ENCODE results near the gene SNAI3. TPM values are rescaled to one million over a fixed set of nuclear protein-coding genes. Genes with fewer than 3 reads are reported as not detected.

The SNAI3 gene
- total and polyA plus RNA-seq, 2 of the 8 experiments (the other 6 are each of a cell fraction or from before 2014, with no cell fraction given): 8.5 to 13.3 TPM

GRCh38 chr16:88662843-88663606 is 23.3 kb downstream of the SNAI3 start, which contains the start of gene MVD (continued):
- TF ChIP-seq ATF2 (IDR thresholded peaks at IDR 0.05; ENCODE audit: low read length): no peak
- TF ChIP-seq POLR2AphosphoS5 (IDR thresholded peaks at IDR 0.05; ENCODE audit: low read depth, low read length): peak; percentile 70
- no peak for TF ChIP-seq EGR1 (IDR thresholded peaks at IDR 0.05; ENCODE audit: borderline replicate concordance, low read depth, low read length)
- no peak for TF ChIP-seq GTF2F1 (IDR thresholded peaks at IDR 0.05; ENCODE audit: borderline replicate concordance, low read depth, low read length)
- no peak for TF ChIP-seq MAFK (IDR thresholded peaks at IDR 0.05; ENCODE audit: low read depth, low read length)
- TF ChIP-seq CHD2 (IDR thresholded peaks at IDR 0.05; ENCODE audit: low read length): peak; percentile 69
- TF ChIP-seq ASH2L (IDR thresholded peaks at IDR 0.05; ENCODE audit: low read length): peak; percentile 94
- peak; percentile 88 for TF ChIP-seq TBP (IDR thresholded peaks at IDR 0.05; ENCODE audit: low read depth, low read length)
- TF ChIP-seq HDAC6 (IDR thresholded peaks at IDR 0.05; ENCODE audit: low read depth, low read length): no peak
- peak; percentile 81 for TF ChIP-seq KDM4A (IDR thresholded peaks at IDR 0.05; ENCODE audit: low read depth, low read length, severe bottlenecking)
- TF ChIP-seq CBX5 (IDR thresholded peaks at IDR 0.05; ENCODE audit: low read depth, low read length): no peak
- TF ChIP-seq NRF1 (IDR thresholded peaks at IDR 0.05; ENCODE audit: low read depth, low read length): peak; percentile 64
- TF ChIP-seq CTBP2 (IDR thresholded peaks at IDR 0.05; ENCODE audit: borderline replicate concordance, insufficient read depth, insufficient read length, low read length): no peak
- no peak for TF ChIP-seq TCF12 (IDR thresholded peaks at IDR 0.05; ENCODE audit: low read depth, low read length)
- no peak for TF ChIP-seq KDM5A (IDR thresholded peaks at IDR 0.05; ENCODE audit: low read length)
- TF ChIP-seq EZH2 (IDR thresholded peaks at IDR 0.05; ENCODE audit: low read depth, low read length, severe bottlenecking): no peak
- TF ChIP-seq JUN (IDR thresholded peaks at IDR 0.05; ENCODE audit: low read depth, low read length): no peak
- TF ChIP-seq EP300 (IDR thresholded peaks at IDR 0.05; ENCODE audit: borderline replicate concordance in 1 of 2, low read depth in 2 of 2, low read length in 2 of 2): 0 out of 3 replicates have a peak, but pooled peaks of 1 of the 2 experiments have one; percentile 13
- TF ChIP-seq BACH1 (IDR thresholded peaks at IDR 0.05; ENCODE audit: low read length): no peak
- no peak for TF ChIP-seq ZNF274 (IDR thresholded peaks at IDR 0.05; ENCODE audit: borderline replicate concordance, extremely low read depth, low read length)
- no peak for TF ChIP-seq RNF2 (IDR thresholded peaks at IDR 0.05; ENCODE audit: borderline replicate concordance, low read depth, low read length, missing control alignments, poor library complexity, severe bottlenecking)
- TF ChIP-seq GABPA (IDR thresholded peaks at IDR 0.05; ENCODE audit: borderline replicate concordance, insufficient read depth, low read length): no peak; the same call in 1 of the 2 replicates
- no peak for TF ChIP-seq CHD1 (IDR thresholded peaks at IDR 0.05; ENCODE audit: low read depth, low read length)

Data from H1 (cell line).